ENCODE measurements around the gene COL24A1. TPM values are rescaled to one million over a fixed set of nuclear protein-coding genes. Genes with fewer than 3 reads are reported as not detected.

COL24A1 gene
- total and polyA plus RNA-seq, 2 of the 8 experiments (the other 6 are each of a cell fraction or from before 2014, with no cell fraction given) = 0.23 to 1.1 TPM

DNA sequence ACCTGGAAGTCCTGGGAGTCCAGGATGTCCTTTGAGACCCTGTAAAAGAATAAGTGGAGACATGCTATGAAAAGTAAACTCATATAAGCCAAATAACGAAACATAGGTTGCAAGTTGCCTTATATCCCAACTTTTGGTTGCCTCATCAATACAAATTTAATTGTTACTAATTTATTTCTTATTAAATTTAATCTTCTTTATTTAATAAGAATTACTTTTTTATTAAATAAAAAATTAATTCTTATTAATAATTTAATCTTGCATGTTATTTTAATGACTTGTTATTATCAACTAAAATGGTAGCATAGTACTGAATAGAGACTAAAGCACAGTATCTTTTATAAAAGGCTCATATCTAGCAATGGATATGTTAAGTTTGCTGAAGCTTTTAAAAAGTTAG is 92.9 kb downstream of the COL24A1 start:
- DNase-seq (ENCODE audit: low read depth in 1 of 2, low spot score in 2 of 2) (no peak), FAIRE-seq (no peak)
- H3K4ac ChIP-seq (replicated peaks; ENCODE audit: insufficient read length, low read depth, low read length) = no peak overlapping the region
- H3K4me3 ChIP-seq (ENCODE audit: extremely low read depth in 1 of 4, insufficient read depth in 2 of 4, low read depth in 3 of 4, low read length in 4 of 4) = no peak overlapping the region
- no peak overlapping the region for H2AFZ ChIP-seq (ENCODE audit: low read length)
- H2BK15ac ChIP-seq (ENCODE audit: low read length) = no peak overlapping the region
- H2BK5ac ChIP-seq (ENCODE audit: low read depth, low read length) = no peak overlapping the region
- ChIA-PET CTCF (ENCODE audit: partially characterized antibody) (interaction anchor here (0.6 kb wide), 1 partner anchor 1543 kb away, joined by 3 read pairs; no protein-coding TSS in a partner anchor), POLR2A (ENCODE audit: partially characterized antibody) (no interaction called here)
- no peaks in the 10 kb centered on the region for H3K27me3 ChIP-seq (replicated peaks in 1 of 4; ENCODE audit: control insufficient read depth in 3 of 4, extremely low read depth in 1 of 4, insufficient read depth in 3 of 4, low read length in 3 of 4)
- no peaks in the 10 kb centered on the region for H3K23me2 ChIP-seq (ENCODE audit: low read depth, low read length)
- no peak overlapping the region for H3K4me2 ChIP-seq (ENCODE audit: insufficient read depth in 1 of 2, low read depth in 2 of 2, low read length in 2 of 2)
- no peaks in the 10 kb centered on the region for H4K20me1 ChIP-seq (replicated peaks in 1 of 2; ENCODE audit: control insufficient read depth in 1 of 2, insufficient read depth in 2 of 2, low read length in 2 of 2)
- WGBS, 2 experiments (ENCODE audit: extremely low coverage in 1 of 2, insufficient coverage in 1 of 2, insufficient read length in 1 of 2, insufficient replicate concordance in 2 of 2, low coverage in 1 of 2, low lambda C conversion rate in 2 of 2, missing lambda C conversion rate in 1 of 2) = 95% methylated on average over 1 of the region's 1 CpG; no CpG with 5 or more reads in 1 of the 2 experiments
- H3K56ac ChIP-seq (replicated peaks; ENCODE audit: insufficient read length, low read depth, low read length) = no peak overlapping the region
- H3K9ac ChIP-seq (replicated peaks in 1 of 4; ENCODE audit: extremely low read depth in 1 of 4, low read depth in 3 of 4, low read length in 3 of 4) = no peak overlapping the region
- H3K14ac ChIP-seq (ENCODE audit: insufficient read length) = no peak overlapping the region
- H3K27ac ChIP-seq (ENCODE audit: low read depth, low read length) = no peak overlapping the region
- no peak overlapping the region for H2BK12ac ChIP-seq (ENCODE audit: low read depth, low read length)
- no peak overlapping the region for H2AK5ac ChIP-seq (ENCODE audit: low read depth, low read length)
- H3K79me2 ChIP-seq (ENCODE audit: control insufficient read depth in 1 of 2, insufficient read depth in 2 of 2, low read length in 2 of 2) = no peaks in the 10 kb centered on the region
- H2BK20ac ChIP-seq (ENCODE audit: low read length) = no peak overlapping the region
- no peaks in the 10 kb centered on the region for H3K79me1 ChIP-seq (ENCODE audit: low read depth, low read length)
- H4K91ac ChIP-seq (replicated peaks; ENCODE audit: insufficient read length, low read length) = no peak overlapping the region
- H3K9me3 ChIP-seq (ENCODE audit: insufficient read depth in 2 of 2, low read depth in 1 of 2, low read length in 1 of 2) = no peaks in the 10 kb centered on the region
- no peaks in the 10 kb centered on the region for H3K36me3 ChIP-seq (ENCODE audit: control insufficient read depth in 2 of 4, insufficient read depth in 4 of 4, low read length in 3 of 4)
- peaks cover 0 to 4% (median under 1%) of the 10 kb centered on the region in 4 experiments; a peak in 2 of 7 replicates for H3K4me1 ChIP-seq (replicated peaks in 1 of 4; ENCODE audit: control insufficient read depth in 3 of 4, insufficient read depth in 4 of 4, low read length in 3 of 4)
- no peak overlapping the region for H3K18ac ChIP-seq (ENCODE audit: extremely low read depth, low read length)
- H4K5ac ChIP-seq (ENCODE audit: insufficient read length, low read depth, low read length) = no peak overlapping the region
- no peak overlapping the region for H2BK120ac ChIP-seq (replicated peaks; ENCODE audit: low read depth, low read length)
- H3K23ac ChIP-seq (ENCODE audit: insufficient read length) = no peak overlapping the region
- no peak overlapping the region for H4K8ac ChIP-seq (ENCODE audit: extremely low read depth, insufficient read depth, low read length)
- no peak for TF ChIP-seq EGR1 (IDR thresholded peaks at IDR 0.05; ENCODE audit: borderline replicate concordance, low read depth, low read length)

Measured in H1 (cell line).